Measurements from ENCODE around the gene ITIH5. TPM values are rescaled to one million over a fixed set of nuclear protein-coding genes. Genes with fewer than 3 reads are reported as not detected.
"Not testable (repeated sequence)": the region's sequence is repeated elsewhere in the genome, so short reads cannot be mapped to it uniquely, and the experiment has no call there.

The ITIH5 gene
- total RNA-seq, 1 donor from 2014 or later = 0.29 TPM

GRCh38 chr10:7689591-7689990, 22.8 kb upstream of the ITIH5 start:
- Mint-ChIP-seq H3K36me3 (ENCODE audit: unreplicated experiment) (peaks cover 16% of the 10 kb centered on the region), H3K9me3 (ENCODE audit: unreplicated experiment) (peaks cover 2% of the 10 kb centered on the region)
- TF ChIP-seq, protein P1, sequence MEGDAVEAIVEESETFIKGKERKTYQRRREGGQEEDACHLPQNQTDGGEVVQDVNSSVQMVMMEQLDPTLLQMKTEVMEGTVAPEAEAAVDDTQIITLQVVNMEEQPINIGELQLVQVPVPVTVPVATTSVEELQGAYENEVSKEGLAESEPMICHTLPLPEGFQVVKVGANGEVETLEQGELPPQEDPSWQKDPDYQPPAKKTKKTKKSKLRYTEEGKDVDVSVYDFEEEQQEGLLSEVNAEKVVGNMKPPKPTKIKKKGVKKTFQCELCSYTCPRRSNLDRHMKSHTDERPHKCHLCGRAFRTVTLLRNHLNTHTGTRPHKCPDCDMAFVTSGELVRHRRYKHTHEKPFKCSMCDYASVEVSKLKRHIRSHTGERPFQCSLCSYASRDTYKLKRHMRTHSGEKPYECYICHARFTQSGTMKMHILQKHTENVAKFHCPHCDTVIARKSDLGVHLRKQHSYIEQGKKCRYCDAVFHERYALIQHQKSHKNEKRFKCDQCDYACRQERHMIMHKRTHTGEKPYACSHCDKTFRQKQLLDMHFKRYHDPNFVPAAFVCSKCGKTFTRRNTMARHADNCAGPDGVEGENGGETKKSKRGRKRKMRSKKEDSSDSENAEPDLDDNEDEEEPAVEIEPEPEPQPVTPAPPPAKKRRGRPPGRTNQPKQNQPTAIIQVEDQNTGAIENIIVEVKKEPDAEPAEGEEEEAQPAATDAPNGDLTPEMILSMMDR (IDR thresholded peaks at IDR 0.05; ENCODE audit: partially characterized antibody, unreplicated experiment) = no peak

DNA sequence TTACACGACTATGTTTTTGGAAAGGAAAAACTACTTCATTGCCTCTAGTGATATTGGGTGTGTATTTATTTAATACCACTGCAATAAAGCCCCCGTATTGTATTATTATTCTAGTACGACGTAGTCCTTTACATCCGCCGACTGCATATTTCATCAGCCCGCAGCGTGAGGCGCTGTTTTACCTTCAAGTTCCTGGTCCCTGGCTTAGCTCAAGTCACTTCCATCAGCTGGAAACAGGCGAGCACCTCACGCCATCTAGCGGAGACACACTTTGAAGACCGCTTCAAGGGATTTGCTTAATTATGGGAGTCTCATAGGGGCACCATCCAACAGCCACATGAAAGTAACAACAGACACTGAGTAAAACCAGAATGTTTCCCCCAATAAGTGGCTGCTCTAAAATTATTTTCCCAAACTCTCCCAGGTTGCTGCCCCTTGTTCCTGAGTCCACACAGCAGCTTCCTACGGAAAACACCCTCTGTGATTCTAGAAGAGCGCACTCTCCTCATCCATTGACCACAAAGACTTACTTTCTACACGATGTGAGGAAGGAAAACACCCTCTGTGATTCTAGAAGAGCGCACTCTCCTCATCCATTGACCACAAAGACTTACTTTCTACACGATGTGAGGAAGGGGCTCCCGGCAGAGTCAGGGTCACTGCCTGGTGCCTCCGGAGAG, 20.6 kb upstream of the ITIH5 start:
- Mint-ChIP-seq H3K36me3 (ENCODE audit: unreplicated experiment) (peaks cover 8% of the 10 kb centered on the region), H3K27ac (ENCODE audit: unreplicated experiment) (no peak overlapping the region), H3K4me3 (ENCODE audit: unreplicated experiment) (no peak overlapping the region), H3K27me3 (ENCODE audit: unreplicated experiment) (peaks cover 8% of the 10 kb centered on the region), H3K4me1 (ENCODE audit: low read depth, unreplicated experiment) (no peaks in the 10 kb centered on the region), H3K9me3 (ENCODE audit: unreplicated experiment) (peaks cover 2% of the 10 kb centered on the region)
- peak; percentile 83 for DNase-seq
- TF ChIP-seq, protein P1 (IDR thresholded peaks at IDR 0.05; ENCODE audit: partially characterized antibody, unreplicated experiment) = peak; percentile 76

More at GRCh38 chr10:7689591-7689990, 22.8 kb upstream of the ITIH5 start:
- Mint-ChIP-seq H3K4me3 (ENCODE audit: unreplicated experiment) (no peak overlapping the region), H3K4me1 (ENCODE audit: low read depth, unreplicated experiment) (no peaks in the 10 kb centered on the region), H3K27ac (ENCODE audit: unreplicated experiment) (no peak overlapping the region), H3K27me3 (ENCODE audit: unreplicated experiment) (peaks cover 8% of the 10 kb centered on the region)
- DNase-seq = no peak

GRCh38 chr10:7686351-7687171, 19.8 kb upstream of the ITIH5 start:
- no peak overlapping the region for H3K27ac Mint-ChIP-seq (ENCODE audit: unreplicated experiment)
- DNase-seq = no peak
- H3K36me3 Mint-ChIP-seq (ENCODE audit: unreplicated experiment) = peaks cover 6% of the 10 kb centered on the region
- H3K4me1 Mint-ChIP-seq (ENCODE audit: low read depth, unreplicated experiment) = no peaks in the 10 kb centered on the region
- no peak overlapping the region for H3K4me3 Mint-ChIP-seq (ENCODE audit: unreplicated experiment)
- H3K27me3 Mint-ChIP-seq (ENCODE audit: unreplicated experiment) = peaks cover 8% of the 10 kb centered on the region
- TF ChIP-seq, protein P1 (IDR thresholded peaks at IDR 0.05; ENCODE audit: partially characterized antibody, unreplicated experiment) = no peak
- H3K9me3 Mint-ChIP-seq (ENCODE audit: unreplicated experiment) = peaks cover 2% of the 10 kb centered on the region

GRCh38 chr10:7680078-7680477, 13.3 kb upstream of the ITIH5 start:
- not testable (repeated sequence) for H3K4me1 Mint-ChIP-seq (ENCODE audit: low read depth, unreplicated experiment); H3K4me3 Mint-ChIP-seq (ENCODE audit: unreplicated experiment); H3K27ac Mint-ChIP-seq (ENCODE audit: unreplicated experiment); H3K9me3 Mint-ChIP-seq (ENCODE audit: unreplicated experiment); DNase-seq; H3K27me3 Mint-ChIP-seq (ENCODE audit: unreplicated experiment); H3K36me3 Mint-ChIP-seq (ENCODE audit: unreplicated experiment)

DNA sequence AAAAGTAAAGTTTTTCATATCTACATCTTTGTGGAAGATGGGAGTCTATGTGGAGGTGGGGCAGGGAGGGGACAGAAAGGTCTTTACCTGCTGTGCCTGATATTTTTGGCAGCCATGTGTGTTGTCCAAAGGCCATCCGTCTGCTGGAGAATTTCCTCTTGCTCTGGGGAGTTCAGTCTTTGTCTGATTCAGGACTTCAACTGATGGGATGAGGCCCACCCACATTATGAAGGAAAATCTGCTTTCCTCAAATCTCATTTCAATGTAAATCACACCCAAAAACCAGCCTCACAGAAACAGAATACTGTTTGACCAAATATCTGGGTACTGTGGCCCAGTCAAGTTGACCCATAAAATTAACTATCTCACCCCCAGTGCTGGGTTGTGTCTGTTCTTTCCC, 12.5 kb upstream of the ITIH5 start:
- Mint-ChIP-seq H3K4me3 (ENCODE audit: unreplicated experiment) (no peak overlapping the region), H3K9me3 (ENCODE audit: unreplicated experiment) (peaks cover 3% of the 10 kb centered on the region), H3K4me1 (ENCODE audit: low read depth, unreplicated experiment) (no peaks in the 10 kb centered on the region), H3K36me3 (ENCODE audit: unreplicated experiment) (no peaks in the 10 kb centered on the region), H3K27me3 (ENCODE audit: unreplicated experiment) (peaks cover 4% of the 10 kb centered on the region), H3K27ac (ENCODE audit: unreplicated experiment) (no peak overlapping the region)
- TF ChIP-seq, protein P1 (IDR thresholded peaks at IDR 0.05; ENCODE audit: partially characterized antibody, unreplicated experiment) = no peak
- no peak for DNase-seq
